GM23248 (cell line): Measurements from ENCODE around the gene ZC3H11A.

Source experiments
- EZH2 ChIP-seq: fragments of 200-600 bp; sonication (generic); IDR thresholded peaks from 2 replicates; pipeline ENCODE4 v1.6.1; 2018; ENCODE audit warnings: antibody characterized with exemption, mild to moderate bottlenecking; ENCODE audit not compliant: insufficient read depth, poor library complexity, severe bottlenecking
- EZH2phosphoT487 ChIP-seq: fragments of 200-600 bp; sonication (generic); IDR thresholded peaks from 2 replicates; pipeline ENCODE4 v1.6.1; 2018; ENCODE audit warnings: antibody characterized with exemption, moderate library complexity, mild to moderate bottlenecking, low read depth; ENCODE audit not compliant: insufficient read depth

GRCh38 chr1:203807196-203807595 lies 11.8 kb downstream of the ZC3H11A start:
- TF ChIP-seq EZH2phosphoT487 = no peak
- TF ChIP-seq EZH2 = no peak
